HCT116 (cell line): ENCODE measurements around the gene CLCN1. TPM values are rescaled to one million over a fixed set of nuclear protein-coding genes. Genes with fewer than 3 reads are reported as not detected.

ENCODE experiments used
- ATAC-seq: fragments of 200-7000 bp; cut with Tn5 transposase; 2 replicates; pipeline ENCODE4 v1.9.1; 2020; ENCODE audit warnings: mild to moderate bottlenecking, moderate library complexity
- BruUV-seq: library from RNA; stranded (reverse); fragments of 400-500 nt; replicated peaks from 2 replicates; lab custom pipeline; 2021; lab: Mats Ljungman, UMichigan
- CTCF ChIA-PET: fragments of 300-600 bp; sonication (Branson Sonifier 250); formaldehyde crosslinking; loops from one replicate; lab custom pipeline; 2021; ENCODE audit warnings: antibody characterized with exemption; lab: Charles Lee
- POLR2A ChIA-PET: fragments of 300-600, 350-600 bp; sonication (Branson Sonifier 250); formaldehyde crosslinking; loops from one replicate; lab custom pipeline; 2021; ENCODE audit warnings: antibody characterized with exemption; lab: Charles Lee
- RAD21 ChIA-PET, 2 experiments: fragments of 300-600 bp; sonication (Branson Sonifier 250); formaldehyde crosslinking; loops; one replicate each; lab custom pipeline; 2023; ENCODE audit warnings: low total read pairs in 2 of 2; ENCODE audit not compliant: uncharacterized antibody in 2 of 2, unreplicated experiment in 2 of 2, low non-redundant PET in 1 of 2; lab: Charles Lee
- DNase-seq: peaks from one replicate; pipeline ENCODE4 v3.0.0-alpha.2; 2010; ENCODE audit warnings: low read depth, low spot score
- H2AFZ ChIP-seq: fragments of 200-600 bp; shearing (Covaris generic), sonication (generic); 2 replicates; pipeline ENCODE4 v1.6.1; 2017; ENCODE audit warnings: low read depth, mixed run types, mixed read lengths, antibody characterized with exemption, low read length; ENCODE audit not compliant: poor library complexity, severe bottlenecking
- H3K27ac ChIP-seq: 2 replicates; pipeline ENCODE4 v1.5.1; 2012; ENCODE audit warnings: low read depth, low read length
- H3K27me3 ChIP-seq: fragments of 200-600 bp; sonication (generic); 2 replicates; pipeline ENCODE4 v1.6.1; 2016; ENCODE audit warnings: mixed run types, low read length, mixed read lengths; ENCODE audit not compliant: insufficient read depth
- H3K36me3 ChIP-seq, 2 experiments: fragments of 200-500 bp in 1 of 2; fragments of 200-600 bp in 1 of 2; sonication (Bioruptor generic) in 1 of 2; sonication (generic) in 1 of 2; 2 replicates each; pipeline versions ENCODE4 v1.5.1 to v1.6.1; 2014 to 2016; ENCODE audit warnings: low read length in 2 of 2, inconsistent platforms in 1 of 2, mixed read lengths in 1 of 2, mixed run types in 1 of 2; ENCODE audit not compliant: insufficient read depth in 2 of 2, control insufficient read depth in 1 of 2
- H3K4me1 ChIP-seq, 2 experiments: fragments of 200-600 bp in 1 of 2; sonication (generic) in 1 of 2; 2 replicates each; pipeline versions ENCODE4 v1.5.1 to v1.6.1; 2012 to 2017; ENCODE audit warnings: low read length in 2 of 2, inconsistent platforms in 1 of 2, mild to moderate bottlenecking in 1 of 2, mixed read lengths in 1 of 2, mixed run types in 1 of 2, moderate library complexity in 1 of 2; ENCODE audit not compliant: insufficient read depth in 2 of 2, control insufficient read depth in 1 of 2
- H3K4me2 ChIP-seq: fragments of 200-600 bp; sonication (generic); 2 replicates; pipeline ENCODE4 v1.6.1; 2017; ENCODE audit warnings: mixed run types, low read length, mixed read lengths
- H3K4me3 ChIP-seq, 2 experiments: fragments of 200-600 bp in 1 of 2; sonication (generic) in 1 of 2; replicated peaks in 1 of 2; 2 replicates each; pipeline ENCODE4 v1.5.1; 2011 to 2016; ENCODE audit warnings: low read length in 2 of 2, control low read depth in 1 of 2, low read depth in 1 of 2, mild to moderate bottlenecking in 1 of 2, mixed read lengths in 1 of 2, mixed run types in 1 of 2
- H3K79me2 ChIP-seq: fragments of 200-600 bp; sonication (generic); 2 replicates; pipeline ENCODE4 v1.6.1; 2017; ENCODE audit warnings: mild to moderate bottlenecking, mixed run types, low read length, moderate library complexity, mixed read lengths; ENCODE audit not compliant: insufficient read depth
- H3K9ac ChIP-seq: fragments of 200-600 bp; sonication (generic); 2 replicates; pipeline ENCODE4 v1.6.1; 2016; ENCODE audit warnings: low read length, mixed read lengths
- H3K9me2 ChIP-seq: fragments of 200-600 bp; sonication (generic), shearing (Covaris generic); 2 replicates; pipeline ENCODE4 v1.6.1; 2017; ENCODE audit warnings: mixed run types, mild to moderate bottlenecking, moderate library complexity; ENCODE audit not compliant: insufficient read depth
- H3K9me3 ChIP-seq, 2 experiments: fragments of 200-500 bp in 1 of 2; fragments of 200-600 bp in 1 of 2; sonication (Bioruptor generic) in 1 of 2; sonication (generic) in 1 of 2; 2 replicates each; pipeline ENCODE4 v1.6.1; 2014 to 2017; ENCODE audit warnings: low read length in 2 of 2, mixed read lengths in 2 of 2, inconsistent platforms in 1 of 2, low read depth in 1 of 2, mild to moderate bottlenecking in 1 of 2, mixed run types in 1 of 2, moderate library complexity in 1 of 2; ENCODE audit not compliant: control insufficient read depth in 1 of 2, insufficient read depth in 1 of 2
- H4K20me1 ChIP-seq: fragments of 200-600 bp; sonication (generic), shearing (Covaris generic); 2 replicates; pipeline ENCODE4 v1.6.1; 2017; ENCODE audit warnings: mixed run types, mild to moderate bottlenecking, moderate library complexity; ENCODE audit not compliant: insufficient read depth
- CEBPB ChIP-seq: IDR thresholded peaks from 2 replicates; pipeline ENCODE4 v1.6.1; 2012; ENCODE audit warnings: low read depth
- EZH2phosphoT487 ChIP-seq: fragments of 200-600 bp; IDR thresholded peaks from 2 replicates; pipeline ENCODE4 v1.6.1; 2018; ENCODE audit warnings: antibody characterized with exemption, borderline replicate concordance
- FOSL1 ChIP-seq: IDR thresholded peaks from 2 replicates; pipeline ENCODE4 v1.6.1; 2012; ENCODE audit warnings: low read depth
- JUND ChIP-seq: IDR thresholded peaks from 2 replicates; pipeline ENCODE4 v1.6.1; 2012
- POLR2AphosphoS5 ChIP-seq: IDR thresholded peaks from 2 replicates; pipeline ENCODE4 v1.6.1; 2011; ENCODE audit warnings: mild to moderate bottlenecking, low read depth, low read length, moderate library complexity
- SIN3A ChIP-seq: IDR thresholded peaks from 2 replicates; pipeline ENCODE4 v1.6.1; 2012; ENCODE audit warnings: low read depth
- SP1 ChIP-seq: IDR thresholded peaks from 2 replicates; pipeline ENCODE4 v1.6.1; 2012; ENCODE audit warnings: low read depth
- ZFX ChIP-seq: fragments of 450-650 bp; IDR thresholded peaks from 2 replicates; pipeline ENCODE4 v1.6.1; 2017
- intact Hi-C: fragments of 100-400 bp; cut with micrococcal nuclease; formaldehyde crosslinking; loops from 2 replicates; pipeline ENCODE4 v1.10.0; 2022
- total RNA-seq: library from RNA; stranded (reverse); gene quantifications from one replicate; pipeline ENCODE4 v1.2.1, GENCODE V29; 2021; ENCODE audit not compliant: unreplicated experiment
- TF ChIP-seq, protein P1 (sequence below): IDR thresholded peaks from 2 replicates; pipeline ENCODE4 v1.6.1; 2012
- TF ChIP-seq, protein P2 (sequence below), 3 experiments: fragments of 200-600 bp in 1 of 3; sonication (generic) in 1 of 3; IDR thresholded peaks in 2 of 3; conservative IDR thresholded peaks in 1 of 3; 2 replicates each; pipeline ENCODE4 v1.5.1; 2012 to 2017; ENCODE audit warnings: low read depth in 2 of 3, low read length in 2 of 3, antibody characterized with exemption in 1 of 3, borderline replicate concordance in 1 of 3, control low read depth in 1 of 3, mild to moderate bottlenecking in 1 of 3, mixed read lengths in 1 of 3, mixed run types in 1 of 3, moderate library complexity in 1 of 3; ENCODE audit not compliant: insufficient read depth in 1 of 3

Gene CLCN1
- total RNA-seq, 1 experiment from 2014 or later = 0.47 TPM

DNA sequence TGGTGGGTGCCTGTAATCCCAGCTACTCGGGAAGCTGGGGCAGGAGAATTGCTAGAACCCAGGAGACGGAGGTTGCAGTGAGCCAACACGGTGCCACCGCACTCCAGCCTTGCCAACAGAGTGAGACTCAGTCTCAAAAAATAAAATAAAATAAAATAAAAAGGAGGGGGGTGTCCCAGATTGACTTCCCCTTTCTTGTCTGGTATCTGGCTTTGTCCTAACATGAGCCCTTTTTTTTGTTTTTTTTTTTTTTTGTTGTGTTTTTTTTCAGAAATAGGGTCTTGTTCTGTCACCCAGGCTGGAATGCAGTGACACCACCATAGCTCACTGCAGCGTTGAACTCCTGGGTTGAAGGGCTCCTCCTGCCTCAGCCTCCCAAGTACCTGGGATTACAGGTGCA, 23.0 kb upstream of the CLCN1 start:
- H3K36me3 ChIP-seq = peaks cover 49 to 54% of the 10 kb centered on the region in 2 experiments
- no TSS peak for BruUV-seq
- H2AFZ ChIP-seq = no peak overlapping the region
- CTCF ChIA-PET = no interaction called here
- no peaks in the 10 kb centered on the region for H3K27me3 ChIP-seq
- POLR2A ChIA-PET = interaction anchor here (0.7 to 1.1 kb wide), 2 partner anchors 14 to 384 kb away, joined by 3 read pairs; no protein-coding TSS in a partner anchor
- H3K4me2 ChIP-seq = no peak overlapping the region
- ATAC-seq = no peak
- H4K20me1 ChIP-seq = no peaks in the 10 kb centered on the region
- peaks cover 8 to 10% of the 10 kb centered on the region in 2 experiments; a peak in 3 of 4 replicates for H3K4me1 ChIP-seq
- TF ChIP-seq ZFX (no peak), FOSL1 (no peak), SP1 (no peak), POLR2AphosphoS5 (no peak)
- TF ChIP-seq, protein P1, sequence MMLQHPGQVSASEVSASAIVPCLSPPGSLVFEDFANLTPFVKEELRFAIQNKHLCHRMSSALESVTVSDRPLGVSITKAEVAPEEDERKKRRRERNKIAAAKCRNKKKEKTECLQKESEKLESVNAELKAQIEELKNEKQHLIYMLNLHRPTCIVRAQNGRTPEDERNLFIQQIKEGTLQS = no peak
- H3K9ac ChIP-seq = no peak overlapping the region
- peaks cover 75% of the 10 kb centered on the region for H3K79me2 ChIP-seq
- no peak overlapping the region for H3K27ac ChIP-seq
- intact Hi-C loops = no loop called here
- no peaks in the 10 kb centered on the region for H3K9me2 ChIP-seq
- H3K9me3 ChIP-seq = no peaks in the 10 kb centered on the region
- no peak overlapping the region for H3K4me3 ChIP-seq
- RAD21 ChIA-PET = no interaction called here
- DNase-seq = no peak

DNA sequence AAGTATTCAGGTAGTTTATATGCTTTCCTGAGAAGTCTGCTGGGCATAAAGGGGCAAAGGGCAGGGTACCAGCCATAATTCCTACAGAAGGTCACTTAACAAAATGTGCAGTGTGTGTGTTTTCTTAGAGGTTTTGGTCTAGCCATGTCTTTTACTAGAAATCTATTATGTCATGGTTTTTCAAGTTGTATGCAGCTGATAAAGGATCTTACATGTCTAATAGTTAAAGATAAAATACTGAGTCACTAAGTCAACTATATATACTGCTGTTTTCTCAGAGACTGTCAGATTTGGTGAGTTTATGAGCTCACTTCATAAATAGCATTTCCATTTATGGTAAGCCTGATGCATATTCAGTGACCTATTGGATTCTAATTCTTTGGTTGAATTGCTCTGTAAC, 20.0 kb upstream of the CLCN1 start:
- ChIA-PET RAD21 (no interaction called here), CTCF (no interaction called here), POLR2A (no interaction called here)
- Histone ChIP-seq H3K27ac (no peak overlapping the region), H3K4me1 (no peaks in the 10 kb centered on the region), H3K9ac (no peak overlapping the region), H3K27me3 (no peaks in the 10 kb centered on the region), H3K4me3 (no peak overlapping the region), H3K36me3 (peaks cover 66 to 71% of the 10 kb centered on the region in 2 experiments), H3K9me3 (no peaks in the 10 kb centered on the region), H3K79me2 (peaks cover 54% of the 10 kb centered on the region), H4K20me1 (peaks cover 5% of the 10 kb centered on the region; the same call in 1 of the 2 replicates)
- no TSS peak for BruUV-seq
- ATAC-seq (no peak), DNase-seq (no peak)
- intact Hi-C loops = no loop called here
- TF ChIP-seq EZH2phosphoT487 = no peak
- no peak for TF ChIP-seq FOSL1
- TF ChIP-seq, protein P2, sequence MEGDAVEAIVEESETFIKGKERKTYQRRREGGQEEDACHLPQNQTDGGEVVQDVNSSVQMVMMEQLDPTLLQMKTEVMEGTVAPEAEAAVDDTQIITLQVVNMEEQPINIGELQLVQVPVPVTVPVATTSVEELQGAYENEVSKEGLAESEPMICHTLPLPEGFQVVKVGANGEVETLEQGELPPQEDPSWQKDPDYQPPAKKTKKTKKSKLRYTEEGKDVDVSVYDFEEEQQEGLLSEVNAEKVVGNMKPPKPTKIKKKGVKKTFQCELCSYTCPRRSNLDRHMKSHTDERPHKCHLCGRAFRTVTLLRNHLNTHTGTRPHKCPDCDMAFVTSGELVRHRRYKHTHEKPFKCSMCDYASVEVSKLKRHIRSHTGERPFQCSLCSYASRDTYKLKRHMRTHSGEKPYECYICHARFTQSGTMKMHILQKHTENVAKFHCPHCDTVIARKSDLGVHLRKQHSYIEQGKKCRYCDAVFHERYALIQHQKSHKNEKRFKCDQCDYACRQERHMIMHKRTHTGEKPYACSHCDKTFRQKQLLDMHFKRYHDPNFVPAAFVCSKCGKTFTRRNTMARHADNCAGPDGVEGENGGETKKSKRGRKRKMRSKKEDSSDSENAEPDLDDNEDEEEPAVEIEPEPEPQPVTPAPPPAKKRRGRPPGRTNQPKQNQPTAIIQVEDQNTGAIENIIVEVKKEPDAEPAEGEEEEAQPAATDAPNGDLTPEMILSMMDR (IDR thresholded peaks at IDR 0.05 in 2 of 3, conservative IDR thresholded peaks at IDR 0.05 in 1 of 3; ENCODE audit: borderline replicate concordance in 1 of 3, insufficient read depth in 1 of 3, low read depth in 2 of 3, low read length in 2 of 3) = no peak
- TF ChIP-seq SIN3A = no peak
- no peak for TF ChIP-seq SP1
- TF ChIP-seq ZFX = no peak
- TF ChIP-seq JUND = no peak
- TF ChIP-seq, protein P1 = no peak
- TF ChIP-seq CEBPB = no peak
- TF ChIP-seq, all 23 proteins: peak for 0
- H2AFZ ChIP-seq = no peak overlapping the region
- no peak overlapping the region for H3K4me2 ChIP-seq
- no peaks in the 10 kb centered on the region for H3K9me2 ChIP-seq
